ENCODE results near the gene WDR55.
"Not testable (repeated sequence)": the region's sequence is repeated elsewhere in the genome, so short reads cannot be mapped to it uniquely, and the experiment has no call there.

WDR55 gene

DNA sequence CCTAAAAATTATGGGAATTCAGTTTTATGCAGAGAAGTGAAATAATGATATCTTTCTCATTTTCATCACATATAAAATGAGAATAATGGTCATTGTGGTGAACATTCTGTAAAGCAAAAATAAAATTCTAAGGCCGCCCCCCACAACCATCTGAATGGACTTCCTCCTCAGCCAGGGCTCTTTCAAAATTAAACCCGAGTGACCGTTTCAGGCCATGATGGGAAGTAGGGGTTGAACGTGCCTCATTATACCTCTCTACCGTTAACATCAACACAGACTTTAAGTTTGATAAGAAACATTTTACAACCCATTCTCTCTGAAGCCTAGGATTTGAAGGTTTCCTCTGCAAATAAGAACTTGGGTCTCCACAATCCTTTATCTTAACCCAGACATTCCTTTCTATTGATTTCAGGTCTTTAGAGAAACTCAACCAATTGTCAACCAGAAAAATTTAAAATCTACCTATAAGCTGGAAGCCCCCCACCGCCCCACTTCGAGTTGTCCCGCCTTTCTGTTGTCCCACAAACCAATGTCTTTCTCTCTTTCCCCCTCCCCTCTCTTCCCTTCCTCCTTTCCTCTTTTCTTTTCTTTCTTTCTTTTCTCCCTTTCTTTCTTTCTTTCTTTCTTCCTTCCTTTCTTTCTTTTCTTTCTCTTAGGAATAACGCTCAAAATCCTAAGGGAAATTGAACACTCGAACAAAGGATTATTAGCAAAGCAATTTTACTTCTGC is 27.2 kb upstream of the WDR55 start:
- no peak for TF ChIP-seq CTCF (conservative IDR thresholded peaks at IDR 0.05)

GRCh38 chr5:140638898-140639147 is 25.9 kb upstream of the WDR55 start:
- peak overlapping the region; percentile 83 for H3K27ac ChIP-seq

More for the DNA sequence above, 27.2 kb upstream of the WDR55 start:
- no peak overlapping the region for H3K27ac ChIP-seq

DNA sequence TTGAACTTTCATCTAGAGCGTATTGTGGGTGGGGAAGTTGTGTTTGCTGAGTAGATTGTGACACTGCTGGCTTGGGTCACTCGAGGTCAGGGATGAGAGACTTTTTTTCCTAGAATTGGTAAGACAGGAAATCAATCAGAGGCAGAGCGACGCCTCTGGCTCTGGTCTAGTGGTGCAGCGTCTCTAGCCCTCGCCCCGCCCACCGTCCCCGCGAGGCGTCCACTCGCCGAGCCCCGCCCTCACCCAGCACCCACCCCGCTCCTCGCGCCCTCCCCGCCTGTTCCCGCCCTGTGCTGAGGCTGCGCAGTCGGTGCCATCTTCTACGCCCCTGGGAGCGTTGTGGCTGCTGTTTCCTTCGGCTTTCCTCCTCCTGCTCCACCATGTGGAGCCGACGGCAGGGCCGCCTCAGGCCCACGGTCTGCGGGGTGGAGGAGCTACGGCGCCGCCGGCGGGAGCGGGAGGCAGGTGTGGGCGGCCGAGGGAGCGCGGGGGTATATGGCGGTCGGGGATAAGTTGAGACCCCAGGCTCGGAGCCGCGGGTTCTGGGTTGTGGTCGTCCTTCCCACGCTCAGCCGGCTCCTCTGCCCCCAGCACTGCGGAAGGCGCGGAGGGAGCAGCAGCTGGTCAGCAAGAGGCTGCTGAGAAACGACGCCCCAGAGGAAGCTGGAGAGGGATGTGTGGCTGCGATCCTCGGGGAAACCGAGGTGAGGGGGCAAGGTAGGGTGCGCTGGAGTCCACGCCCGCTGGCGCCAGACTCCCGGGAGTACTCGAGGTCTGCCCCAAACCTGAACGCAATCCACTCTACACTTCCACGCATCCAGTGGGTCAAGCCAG is 25.3 kb upstream of the WDR55 start, which contains the start of gene TMCO6:
TSS of gene TMCO6 (plus strand) at position 304 of the 834 bp plus-strand sequence. CDS start at position 381, 77 bp downstream.
- H3K27ac ChIP-seq = peak within 1 kb of the TSS; percentile 83

DNA sequence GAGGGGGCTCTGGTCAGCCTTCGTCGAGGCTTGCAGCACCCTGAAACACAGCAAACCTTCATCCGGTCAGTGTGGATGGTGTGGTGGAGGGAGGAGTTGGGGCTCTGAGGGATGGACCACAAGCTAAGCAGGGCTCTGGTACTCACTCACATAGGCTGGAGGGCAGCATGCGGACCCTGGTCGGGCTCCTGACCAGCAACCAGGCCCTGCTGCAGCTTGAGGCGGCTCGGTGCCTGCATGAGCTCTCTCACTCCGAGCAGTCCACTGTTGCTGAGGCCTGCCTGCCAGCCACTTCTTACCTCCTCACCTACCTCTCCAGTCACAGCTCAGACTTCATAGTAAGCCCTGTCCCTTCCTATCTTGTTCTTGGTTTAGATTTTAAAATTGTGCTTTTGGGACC is 23.0 kb upstream of the WDR55 start:
- no peak for TF ChIP-seq CTCF (conservative IDR thresholded peaks at IDR 0.05)
- H3K27ac ChIP-seq = no peak overlapping the region

More for the DNA sequence above, 25.3 kb upstream of the WDR55 start, which contains the start of gene TMCO6:
- peak; percentile 71 for TF ChIP-seq CTCF (conservative IDR thresholded peaks at IDR 0.05)

GRCh38 chr5:140642718-140643117 is 22.0 kb upstream of the WDR55 start:
- no peak for TF ChIP-seq CTCF (conservative IDR thresholded peaks at IDR 0.05)
- H3K27ac ChIP-seq = no peak overlapping the region

- peak overlapping the region; percentile 80 for H3K27ac ChIP-seq
- no peak for TF ChIP-seq CTCF (conservative IDR thresholded peaks at IDR 0.05)
These were observed 17.7 kb upstream of the WDR55 start for GRCh38 chr5:140647042-140647419.

DNA sequence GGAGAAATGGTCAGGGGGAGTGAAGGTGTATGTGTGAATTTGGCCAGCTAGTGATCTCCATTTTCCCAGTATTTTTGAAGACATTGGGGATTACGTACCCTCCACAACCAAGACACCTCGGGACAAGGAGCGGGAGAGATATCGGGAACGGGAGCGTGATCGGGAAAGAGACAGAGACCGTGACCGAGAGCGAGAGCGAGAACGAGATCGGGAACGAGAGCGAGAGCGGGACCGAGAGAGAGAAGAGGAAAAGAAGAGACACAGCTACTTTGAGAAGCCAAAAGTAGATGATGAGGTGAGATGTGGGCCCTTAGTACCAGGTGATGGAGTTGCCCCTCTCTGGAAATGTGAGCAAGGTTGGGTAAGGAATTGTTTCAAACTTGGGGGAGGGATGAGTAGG is 5.8 kb upstream of the WDR55 start:
- TF ChIP-seq CTCF (conservative IDR thresholded peaks at IDR 0.05) = no peak
- H3K27ac ChIP-seq = no peak overlapping the region

DNA sequence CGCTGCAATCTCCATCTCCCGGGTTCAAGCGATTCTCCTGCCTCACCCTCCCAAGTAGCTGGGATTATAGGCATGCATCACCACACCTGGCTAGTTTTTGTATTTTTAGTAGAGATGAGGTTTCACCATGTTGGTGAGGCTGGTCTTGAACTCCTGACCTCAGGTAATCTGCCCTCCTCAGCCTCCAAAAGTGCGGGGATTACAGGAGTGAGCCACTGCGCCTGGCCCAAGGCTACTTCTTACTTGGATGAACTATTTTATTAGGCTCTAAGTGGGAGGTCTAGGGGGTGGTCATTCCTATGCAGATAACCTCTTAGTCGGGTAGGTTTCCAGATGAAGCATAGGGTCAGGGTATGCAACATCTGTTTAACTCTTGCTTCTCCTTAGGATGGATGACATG is 4.3 kb upstream of the WDR55 start:
- not testable (repeated sequence) for H3K27ac ChIP-seq

All from VCaP (cell line).